CD14-positive monocyte (primary cell): ENCODE results near the gene MYO16. TPM values are rescaled to one million over a fixed set of nuclear protein-coding genes. Genes with fewer than 3 reads are reported as not detected.

Experiments
- DNase-seq, 3 donors: peaks; one replicate each; pipeline ENCODE4 v3.0.0-alpha.2; 2011 to 2022
- H2AFZ ChIP-seq: 2 replicates; pipeline ENCODE4 v1.6.0; 2012; ENCODE audit warnings: mild to moderate bottlenecking, low read depth, low read length, inconsistent platforms; ENCODE audit not compliant: insufficient read depth, poor library complexity, severe bottlenecking
- H3K27ac ChIP-seq, 2 donors: 1 replicate in 1 of 2; 2 replicates in 1 of 2; pipeline ENCODE4 v1.5.1; 2012 to 2013; ENCODE audit warnings: low read length in 2 of 2, control low read depth in 1 of 2, inconsistent platforms in 1 of 2, low read depth in 1 of 2, mild to moderate bottlenecking in 1 of 2
- H3K27me3 ChIP-seq, 2 donors: one replicate each; pipeline versions ENCODE4 v1.6.0 to v1.6.1; 2011 to 2013; ENCODE audit warnings: low read length in 2 of 2; ENCODE audit not compliant: control insufficient read depth in 2 of 2, insufficient read depth in 2 of 2
- H3K36me3 ChIP-seq, 2 donors: replicated peaks in 1 of 2; 1 replicate in 1 of 2; 2 replicates in 1 of 2; pipeline versions ENCODE4 v1.5.1 to v1.6.1; 2012 to 2013; ENCODE audit warnings: low read length in 2 of 2, control low read depth in 1 of 2, inconsistent platforms in 1 of 2, mild to moderate bottlenecking in 1 of 2; ENCODE audit not compliant: insufficient read depth in 2 of 2, control insufficient read depth in 1 of 2
- H3K4me1 ChIP-seq, 2 donors: 1 replicate in 1 of 2; 2 replicates in 1 of 2; pipeline versions ENCODE4 v1.5.1 to v1.6.1; 2012 to 2013; ENCODE audit warnings: low read length in 2 of 2, control low read depth in 1 of 2, inconsistent platforms in 1 of 2, mild to moderate bottlenecking in 1 of 2, moderate library complexity in 1 of 2; ENCODE audit not compliant: insufficient read depth in 2 of 2, control insufficient read depth in 1 of 2
- H3K4me2 ChIP-seq: replicated peaks from 2 replicates; pipeline ENCODE3; 2012; ENCODE audit warnings: low read length, moderate library complexity, mild to moderate bottlenecking; ENCODE audit not compliant: poor library complexity, severe bottlenecking; ENCODE audit errors: extremely low read depth
- H3K4me3 ChIP-seq, 3 experiments: fragments of 200-600 bp in 1 of 3; sonication (generic) in 1 of 3; replicated peaks in 1 of 3; 1 replicate in 2 of 3; 2 replicates in 1 of 3; pipeline ENCODE4 v1.5.1; 2011 to 2013; ENCODE audit warnings: low read length in 3 of 3, mild to moderate bottlenecking in 3 of 3, control low read depth in 2 of 3, low read depth in 2 of 3, inconsistent platforms in 1 of 3, moderate library complexity in 1 of 3
- H3K79me2 ChIP-seq: 2 replicates; pipeline ENCODE4 v1.6.0; 2012; ENCODE audit warnings: mild to moderate bottlenecking, control low read depth, inconsistent platforms, low read length, moderate library complexity; ENCODE audit not compliant: insufficient read depth
- H3K9ac ChIP-seq: 2 replicates; pipeline ENCODE4 v1.6.0; 2017; ENCODE audit warnings: low read length, mild to moderate bottlenecking; ENCODE audit not compliant: insufficient read depth, poor library complexity, severe bottlenecking
- H3K9me3 ChIP-seq, 2 donors: replicated peaks in 1 of 2; 1 replicate in 1 of 2; 2 replicates in 1 of 2; pipeline versions ENCODE4 v1.5.1 to v1.6.1; 2012 to 2013; ENCODE audit warnings: low read length in 2 of 2, control low read depth in 1 of 2; ENCODE audit not compliant: control insufficient read depth in 1 of 2, insufficient read depth in 1 of 2
- H4K20me1 ChIP-seq: 2 replicates; pipeline ENCODE4 v1.6.0; 2012; ENCODE audit warnings: mild to moderate bottlenecking, low read length, control low read depth, moderate library complexity; ENCODE audit not compliant: insufficient read depth
- H3K27ac Mint-ChIP-seq, 7 donors: one replicate each; pipeline ENCODE4 v1.8.0; 2020; ENCODE audit warnings: mild to moderate bottlenecking in 7 of 7, mixed read lengths in 7 of 7, moderate library complexity in 6 of 7, inconsistent platforms in 2 of 7
- H3K27me3 Mint-ChIP-seq, 3 donors: one replicate each; pipeline ENCODE4 v1.8.0; 2021 to 2022; ENCODE audit warnings: low read depth in 3 of 3, mild to moderate bottlenecking in 3 of 3, mixed read lengths in 3 of 3, moderate library complexity in 3 of 3, inconsistent platforms in 1 of 3
- H3K36me3 Mint-ChIP-seq, 2 donors: one replicate each; pipeline ENCODE4 v1.8.0; 2020; ENCODE audit warnings: mixed read lengths in 2 of 2, inconsistent platforms in 1 of 2, mild to moderate bottlenecking in 1 of 2
- H3K4me1 Mint-ChIP-seq: one replicate; pipeline ENCODE4 v1.8.0; 2020; ENCODE audit warnings: mild to moderate bottlenecking, mixed read lengths
- H3K4me3 Mint-ChIP-seq, 2 donors: one replicate each; pipeline ENCODE4 v1.8.0; 2020; ENCODE audit warnings: mild to moderate bottlenecking in 2 of 2, mixed read lengths in 2 of 2, moderate library complexity in 1 of 2
- H3K9me3 Mint-ChIP-seq, 7 donors: one replicate each; pipeline ENCODE4 v1.8.0; 2020 to 2022; ENCODE audit warnings: mixed read lengths in 7 of 7, mild to moderate bottlenecking in 6 of 7, moderate library complexity in 6 of 7, inconsistent platforms in 2 of 7
- CTCF ChIP-seq: fragments of 200-600 bp; IDR thresholded peaks from one replicate; pipeline ENCODE4 v1.8.0; 2022; ENCODE audit warnings: antibody characterized with exemption, mild to moderate bottlenecking
- WGBS: methylation state at CpG from one replicate; pipeline ENCODE4 v1.1.5; 2013; ENCODE audit warnings: missing lambda C conversion rate; ENCODE audit not compliant: insufficient coverage; 5-methylcytosine and 5-hydroxymethylcytosine counted together
- intact Hi-C, 2 donors: fragments of 100-400 bp; cut with micrococcal nuclease; formaldehyde crosslinking; loops; one replicate each; pipeline versions ENCODE4 v1.15.0 to v1.15.1; 2023
- polyA plus RNA-seq, 3 donors: library from polyadenylated mRNA; depleted of rRNA in 1 of 3; unstranded in 2 of 3; stranded (reverse) in 1 of 3; fragments of 300-500 nt in 2 of 3; fragments of >200 nt in 1 of 3; fragmentation: Illumina TruSeq in 2 of 3; gene quantifications; 1 replicate in 2 of 3; 2 replicates in 1 of 3; pipeline ENCODE4 v1.2.3, GENCODE V29; 2012 to 2021

MYO16 gene
- polyA plus RNA-seq, 3 donors = not detected

GRCh38 chr13:109114991-109115390 lies 485.6 kb downstream of the MYO16 start:
- Mint-ChIP-seq H3K4me3 (no peak overlapping the region), H3K27ac (no peak overlapping the region), H3K9me3 (peaks cover 0 to 4% (median 1%) of the 10 kb centered on the region in 7 donors), H3K4me1 (peaks cover 7% of the 10 kb centered on the region), H3K36me3 (no peaks in the 10 kb centered on the region), H3K27me3 (no peaks in the 10 kb centered on the region)
- no peaks in the 10 kb centered on the region for H3K9me3 ChIP-seq
- H3K36me3 ChIP-seq = no peaks in the 10 kb centered on the region
- H3K79me2 ChIP-seq = no peaks in the 10 kb centered on the region
- H3K4me3 ChIP-seq = no peak overlapping the region
- H3K27me3 ChIP-seq = no peaks in the 10 kb centered on the region
- no peak for DNase-seq
- no peaks in the 10 kb centered on the region for H4K20me1 ChIP-seq
- H3K4me1 ChIP-seq = no peaks in the 10 kb centered on the region
- no peak for TF ChIP-seq CTCF
- no peak overlapping the region for H3K4me2 ChIP-seq
- no peak overlapping the region for H3K27ac ChIP-seq
- WGBS = no CpG with 5 or more reads among the region's 2 CpGs
- intact Hi-C loops = no loop called here
- H2AFZ ChIP-seq = no peak overlapping the region
- no peak overlapping the region for H3K9ac ChIP-seq

GRCh38 chr13:109118521-109118920 lies 489.1 kb downstream of the MYO16 start:
- DNase-seq = no peak
- no peak overlapping the region for H3K9ac ChIP-seq
- WGBS = no CpG with 5 or more reads among the region's 1 CpG
- Mint-ChIP-seq H3K27ac (no peak overlapping the region), H3K27me3 (peaks cover 0 to 2% (median 2%) of the 10 kb centered on the region in 3 donors), H3K9me3 (peaks cover 0 to 5% (median 2%) of the 10 kb centered on the region in 7 donors), H3K4me1 (peaks cover 5% of the 10 kb centered on the region), H3K4me3 (no peak overlapping the region), H3K36me3 (no peaks in the 10 kb centered on the region)
- H3K9me3 ChIP-seq = no peaks in the 10 kb centered on the region
- H3K4me2 ChIP-seq = no peak overlapping the region
- intact Hi-C loops = no loop called here
- TF ChIP-seq CTCF = no peak
- no peaks in the 10 kb centered on the region for H3K4me1 ChIP-seq
- H3K36me3 ChIP-seq = no peaks in the 10 kb centered on the region
- H3K4me3 ChIP-seq = no peak overlapping the region
- H3K79me2 ChIP-seq = no peaks in the 10 kb centered on the region
- no peak overlapping the region for H3K27ac ChIP-seq
- no peaks in the 10 kb centered on the region for H3K27me3 ChIP-seq
- H2AFZ ChIP-seq = no peak overlapping the region
- no peaks in the 10 kb centered on the region for H4K20me1 ChIP-seq
